ENCODE data around the gene APOBEC2. TPM values are rescaled to one million over a fixed set of nuclear protein-coding genes. Genes with fewer than 3 reads are reported as not detected.

Gene APOBEC2
- total RNA-seq, 2 donors from 2014 or later = 2.3 to 4.0 TPM

- no peaks in the 10 kb centered on the region for H3K9me3 ChIP-seq
- H3K4me1 ChIP-seq = peaks cover 45% of the 10 kb centered on the region
- peak in 2 of 4 donors; percentile 99 to 100 for DNase-seq
- H3K27me3 ChIP-seq = no peaks in the 10 kb centered on the region
- H3K36me3 ChIP-seq (replicated peaks in 1 of 2; ENCODE audit: insufficient read depth in 1 of 2, low read depth in 2 of 2) = no peaks in the 10 kb centered on the region
- TF ChIP-seq POLR2A (IDR thresholded peaks at IDR 0.05) = no peak
- TF ChIP-seq, protein P1, sequence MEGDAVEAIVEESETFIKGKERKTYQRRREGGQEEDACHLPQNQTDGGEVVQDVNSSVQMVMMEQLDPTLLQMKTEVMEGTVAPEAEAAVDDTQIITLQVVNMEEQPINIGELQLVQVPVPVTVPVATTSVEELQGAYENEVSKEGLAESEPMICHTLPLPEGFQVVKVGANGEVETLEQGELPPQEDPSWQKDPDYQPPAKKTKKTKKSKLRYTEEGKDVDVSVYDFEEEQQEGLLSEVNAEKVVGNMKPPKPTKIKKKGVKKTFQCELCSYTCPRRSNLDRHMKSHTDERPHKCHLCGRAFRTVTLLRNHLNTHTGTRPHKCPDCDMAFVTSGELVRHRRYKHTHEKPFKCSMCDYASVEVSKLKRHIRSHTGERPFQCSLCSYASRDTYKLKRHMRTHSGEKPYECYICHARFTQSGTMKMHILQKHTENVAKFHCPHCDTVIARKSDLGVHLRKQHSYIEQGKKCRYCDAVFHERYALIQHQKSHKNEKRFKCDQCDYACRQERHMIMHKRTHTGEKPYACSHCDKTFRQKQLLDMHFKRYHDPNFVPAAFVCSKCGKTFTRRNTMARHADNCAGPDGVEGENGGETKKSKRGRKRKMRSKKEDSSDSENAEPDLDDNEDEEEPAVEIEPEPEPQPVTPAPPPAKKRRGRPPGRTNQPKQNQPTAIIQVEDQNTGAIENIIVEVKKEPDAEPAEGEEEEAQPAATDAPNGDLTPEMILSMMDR (IDR thresholded peaks at IDR 0.05) = no peak
- WGBS, 2 donors = 0 to 1% methylated on average over 12 to 37 of the region's 37 CpGs
- peak within 1 kb of the TSS; percentile 97 to 100 (median 100) for H3K27ac ChIP-seq
- peak; percentile 76 for ATAC-seq
- peak within 1 kb of the TSS; percentile 76 to 83 for H3K4me3 ChIP-seq
- intact Hi-C loops (cut with DNase I) = no loop called here
Observed at GRCh38 chr6:41072836-41073202, 19.8 kb downstream of the APOBEC2 start, which contains the start of gene NFYA. TSS of gene NFYA (plus strand) at chr6:41072974. CDS start at chr6:41079090, 6,116 bp downstream.

DNA sequence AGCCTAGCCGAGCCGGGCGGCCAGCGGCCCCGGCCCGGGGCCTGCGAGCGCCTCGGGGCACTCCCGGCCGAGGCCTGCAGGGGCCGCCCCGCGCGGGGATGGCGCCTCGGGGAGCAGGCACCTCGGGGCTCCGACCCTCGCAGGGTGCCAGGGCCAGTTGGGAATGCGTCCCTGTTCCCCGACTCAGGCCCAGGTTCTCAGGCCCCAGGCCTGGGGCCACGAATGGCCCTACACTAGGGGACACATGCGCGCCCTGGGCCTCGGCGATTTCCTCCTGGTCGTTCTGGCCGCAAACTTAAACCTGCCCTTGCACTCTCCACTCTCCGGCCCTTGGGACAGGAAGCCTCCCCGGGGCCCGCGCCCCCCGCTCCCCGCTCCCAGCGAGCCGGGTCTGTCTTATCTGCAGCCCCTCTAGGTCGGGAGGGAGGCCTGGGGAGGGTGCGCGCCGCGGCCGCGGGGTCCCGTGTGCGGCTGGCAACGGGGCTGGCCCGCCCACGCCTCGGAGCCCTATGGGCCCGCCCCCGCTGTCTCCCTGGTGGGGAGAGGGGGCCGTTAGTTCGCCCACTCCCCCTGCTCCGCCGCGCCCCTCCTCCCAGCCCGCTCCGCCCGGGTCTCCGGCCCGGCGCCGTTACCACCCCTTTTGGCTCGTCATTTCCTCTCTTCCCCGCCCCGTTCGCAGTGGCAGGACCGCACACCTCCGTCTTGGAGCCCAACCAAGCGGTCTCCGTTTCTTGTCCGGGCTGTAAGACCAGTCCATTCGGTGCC is 20.4 kb downstream of the APOBEC2 start:
- intact Hi-C loops (cut with DNase I) = no loop called here
- H3K27me3 ChIP-seq = no peaks in the 10 kb centered on the region
- H3K4me3 ChIP-seq = peak overlapping the region; percentile 76 to 83
- H3K36me3 ChIP-seq (replicated peaks in 1 of 2; ENCODE audit: insufficient read depth in 1 of 2, low read depth in 2 of 2) = no peaks in the 10 kb centered on the region
- 0% methylated on average over 18 to 60 of the region's 74 CpGs for WGBS, 2 donors
- TF ChIP-seq POLR2A (IDR thresholded peaks at IDR 0.05) = peak; percentile 66 to 85 (median 77)
- TF ChIP-seq, protein P1 (IDR thresholded peaks at IDR 0.05) = peak in 6 of 7 experiments; percentile 30 to 60 (median 37)
- H3K9me3 ChIP-seq = no peaks in the 10 kb centered on the region
- peaks cover 45% of the 10 kb centered on the region for H3K4me1 ChIP-seq
- peak; percentile 33 for ATAC-seq
- H3K27ac ChIP-seq = peak overlapping the region; percentile 97 to 100 (median 100)
- peak; percentile 89 to 93 (median 92) for DNase-seq

DNA sequence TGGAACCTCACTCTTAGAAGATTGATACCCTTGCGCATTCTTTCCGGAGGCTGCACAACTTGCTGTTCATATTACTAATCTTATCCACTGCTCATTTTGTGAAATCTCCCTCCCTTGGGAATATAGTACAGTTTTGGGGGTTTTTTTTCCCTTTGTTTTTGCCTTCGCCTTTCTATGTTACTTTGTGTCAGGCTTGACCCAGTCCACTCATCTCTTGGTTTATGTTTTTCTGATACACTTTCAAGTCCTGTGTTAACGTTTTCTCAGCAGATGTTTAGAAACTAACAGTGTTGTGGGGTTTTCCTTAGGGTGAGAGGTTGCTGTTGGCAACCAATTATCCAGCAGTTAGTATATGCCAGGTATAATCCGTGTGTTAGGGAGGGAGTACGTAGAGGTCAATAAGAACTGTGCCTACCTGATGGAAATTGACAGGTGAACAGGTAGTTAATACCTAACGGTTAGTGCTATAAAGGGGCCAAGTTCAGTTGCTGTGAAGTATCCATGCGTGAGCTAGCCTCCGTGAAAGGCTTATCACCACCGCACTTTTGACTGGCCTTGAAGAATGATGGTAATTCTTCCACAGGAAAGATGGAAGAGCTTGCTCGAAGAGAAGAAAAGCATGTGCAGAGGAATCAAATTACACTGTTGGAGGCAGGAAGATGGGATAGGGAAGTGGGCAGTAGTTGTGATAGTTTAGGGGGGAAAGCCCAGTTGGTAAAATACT is 21.1 kb downstream of the APOBEC2 start:
- 2% methylated on average over 11 of the region's 11 CpGs for WGBS, 2 donors
- H3K9me3 ChIP-seq = no peaks in the 10 kb centered on the region
- TF ChIP-seq, protein P1 (IDR thresholded peaks at IDR 0.05) = no peak
- TF ChIP-seq POLR2A (IDR thresholded peaks at IDR 0.05) = no peak
- H3K36me3 ChIP-seq (replicated peaks in 1 of 2; ENCODE audit: insufficient read depth in 1 of 2, low read depth in 2 of 2) = peaks cover 0 to 2% of the 10 kb centered on the region in 2 donors
- H3K27me3 ChIP-seq = no peaks in the 10 kb centered on the region
- ATAC-seq (no peak), DNase-seq (no peak)
- peak overlapping the region; percentile 97 to 100 (median 100) for H3K27ac ChIP-seq
- H3K4me3 ChIP-seq = peak overlapping the region; percentile 76 to 83
- H3K4me1 ChIP-seq = peaks cover 45% of the 10 kb centered on the region
- intact Hi-C loops (cut with DNase I) = no loop called here

GRCh38 chr6:41074692-41075436 is 21.9 kb downstream of the APOBEC2 start:
- no peak for TF ChIP-seq POLR2A (IDR thresholded peaks at IDR 0.05)
- TF ChIP-seq, protein P1 (IDR thresholded peaks at IDR 0.05) = no peak
- no peak for ATAC-seq
- 23 to 35% methylated on average over 11 of the region's 11 CpGs for WGBS, 2 donors

More at GRCh38 chr6:41074692-41075436, 21.9 kb downstream of the APOBEC2 start:
- intact Hi-C loops (cut with DNase I) = no loop called here
- H3K4me3 ChIP-seq = no peak overlapping the region
- peak in 1 of 4 donors; percentile 27 for DNase-seq
- H3K36me3 ChIP-seq (replicated peaks in 1 of 2; ENCODE audit: insufficient read depth in 1 of 2, low read depth in 2 of 2) = peaks cover 0 to 2% of the 10 kb centered on the region in 2 donors
- H3K4me1 ChIP-seq = peaks cover 45% of the 10 kb centered on the region
- no peaks in the 10 kb centered on the region for H3K9me3 ChIP-seq
- H3K27me3 ChIP-seq = no peaks in the 10 kb centered on the region
- peak overlapping the region in 3 of 4 donors; percentile 99 to 100 (median 100) for H3K27ac ChIP-seq
